H1 (cell line): ENCODE results near the gene C2CD4B. TPM values are rescaled to one million over a fixed set of nuclear protein-coding genes. Genes with fewer than 3 reads are reported as not detected.

Experiments used
- CTCF ChIA-PET: fragments of 300-600 bp; sonication (Branson Sonifier 250); formaldehyde crosslinking; loops from one replicate; lab custom pipeline; 2021; ENCODE audit not compliant: partially characterized antibody; lab: Charles Lee
- POLR2A ChIA-PET: fragments of 300-600 bp; sonication (Branson Sonifier 250); formaldehyde crosslinking; loops from one replicate; lab custom pipeline; 2021; ENCODE audit warnings: inconsistent platforms; ENCODE audit not compliant: partially characterized antibody; lab: Charles Lee
- DNase-seq, 2 experiments: peaks; one replicate each; pipeline versions ENCODE4 v3.0.0 to v3.0.0-alpha.2; 2010 to 2022; ENCODE audit warnings: low spot score in 2 of 2, low read depth in 1 of 2, mixed read lengths in 1 of 2
- FAIRE-seq: peaks from 2 replicates; lab custom pipeline; 2011; peaks lifted over from hg19 to GRCh38; lab: Jason Lieb, UNC
- H2AFZ ChIP-seq: 2 replicates; pipeline ENCODE4 v1.8.1; 2012; ENCODE audit warnings: low read length, inconsistent platforms
- H2AK5ac ChIP-seq: 2 replicates; pipeline ENCODE4 v1.6.1; 2013; ENCODE audit warnings: low read depth, low read length
- H2BK120ac ChIP-seq: replicated peaks from 2 replicates; pipeline ENCODE3; 2013; ENCODE audit warnings: low read depth, low read length, inconsistent platforms
- H2BK12ac ChIP-seq: 2 replicates; pipeline ENCODE4 v1.6.1; 2013; ENCODE audit warnings: low read depth, low read length
- H2BK15ac ChIP-seq: 2 replicates; pipeline ENCODE4 v1.6.1; 2013; ENCODE audit warnings: low read length
- H2BK20ac ChIP-seq: 2 replicates; pipeline ENCODE4 v1.6.1; 2013; ENCODE audit warnings: low read length
- H2BK5ac ChIP-seq: 2 replicates; pipeline ENCODE4 v1.6.1; 2013; ENCODE audit warnings: low read depth, low read length
- H3K14ac ChIP-seq: 2 replicates; pipeline ENCODE4 v1.6.1; 2013; ENCODE audit warnings: inconsistent platforms; ENCODE audit not compliant: insufficient read length
- H3K18ac ChIP-seq: 2 replicates; pipeline ENCODE4 v1.6.1; 2013; ENCODE audit warnings: low read length; ENCODE audit errors: extremely low read depth
- H3K23ac ChIP-seq: 2 replicates; pipeline ENCODE4 v1.6.1; 2013; ENCODE audit warnings: inconsistent platforms; ENCODE audit not compliant: insufficient read length
- H3K23me2 ChIP-seq: 2 replicates; pipeline ENCODE4 v1.6.1; 2013; ENCODE audit warnings: low read depth, low read length
- H3K27ac ChIP-seq: 2 replicates; pipeline ENCODE4 v1.6.1; 2011; ENCODE audit warnings: low read depth, low read length, inconsistent platforms
- H3K27me3 ChIP-seq, 4 experiments: replicated peaks in 1 of 4; 1 replicate in 1 of 4; 2 replicates in 3 of 4; pipeline versions ENCODE4 v1.6.1 to v1.8.1; 2011 to 2013; ENCODE audit warnings: low read length in 3 of 4, mild to moderate bottlenecking in 3 of 4, inconsistent platforms in 2 of 4, mixed read lengths in 2 of 4, moderate library complexity in 1 of 4; ENCODE audit not compliant: control insufficient read depth in 3 of 4, insufficient read depth in 3 of 4; ENCODE audit errors: extremely low read depth in 1 of 4
- H3K36me3 ChIP-seq, 4 experiments: 2 replicates each; pipeline versions ENCODE4 v1.6.1 to v1.8.1; 2011 to 2013; ENCODE audit warnings: mild to moderate bottlenecking in 4 of 4, low read length in 3 of 4, moderate library complexity in 2 of 4, control low read depth in 1 of 4, inconsistent platforms in 1 of 4; ENCODE audit not compliant: insufficient read depth in 4 of 4, control insufficient read depth in 2 of 4
- H3K4ac ChIP-seq: replicated peaks from 2 replicates; pipeline ENCODE3; 2013; ENCODE audit warnings: low read length, low read depth, mixed read lengths, inconsistent platforms; ENCODE audit not compliant: insufficient read length
- H3K4me1 ChIP-seq, 4 experiments: replicated peaks in 1 of 4; 1 replicate in 1 of 4; 2 replicates in 3 of 4; pipeline versions ENCODE4 v1.6.1 to v1.8.1; 2011 to 2013; ENCODE audit warnings: low read length in 3 of 4, inconsistent platforms in 2 of 4, mixed read lengths in 1 of 4; ENCODE audit not compliant: insufficient read depth in 4 of 4, control insufficient read depth in 3 of 4
- H3K4me2 ChIP-seq, 2 experiments: 2 replicates each; pipeline versions ENCODE4 v1.6.1 to v1.8.1; 2011 to 2013; ENCODE audit warnings: low read depth in 2 of 2, low read length in 2 of 2, control low read depth in 1 of 2, inconsistent platforms in 1 of 2, mild to moderate bottlenecking in 1 of 2; ENCODE audit not compliant: insufficient read depth in 1 of 2
- H3K4me3 ChIP-seq, 4 experiments: fragments of 200-600, 300-600 bp in 1 of 4; sonication (generic), shearing (Covaris generic), sonication (Bioruptor Twin) in 1 of 4; 2 replicates each; pipeline versions ENCODE4 v1.5.1 to v1.8.1; 2011 to 2016; ENCODE audit warnings: low read length in 4 of 4, low read depth in 3 of 4, control low read depth in 2 of 4, inconsistent platforms in 2 of 4, mild to moderate bottlenecking in 2 of 4, mixed read lengths in 1 of 4, moderate library complexity in 1 of 4; ENCODE audit not compliant: insufficient read depth in 2 of 4; ENCODE audit errors: extremely low read depth in 1 of 4
- H3K56ac ChIP-seq: replicated peaks from 2 replicates; pipeline ENCODE3; 2013; ENCODE audit warnings: low read depth, mild to moderate bottlenecking, mixed read lengths, low read length, inconsistent platforms; ENCODE audit not compliant: insufficient read length
- H3K79me1 ChIP-seq: 2 replicates; pipeline ENCODE4 v1.6.1; 2013; ENCODE audit warnings: low read depth, low read length, control low read depth
- H3K79me2 ChIP-seq, 2 experiments: 2 replicates each; pipeline versions ENCODE4 v1.6.1 to v1.8.1; 2012 to 2013; ENCODE audit warnings: low read length in 2 of 2, mild to moderate bottlenecking in 2 of 2, inconsistent platforms in 1 of 2; ENCODE audit not compliant: insufficient read depth in 2 of 2, control insufficient read depth in 1 of 2
- H3K9ac ChIP-seq, 4 experiments: replicated peaks in 1 of 4; 1 replicate in 1 of 4; 2 replicates in 3 of 4; pipeline versions ENCODE4 v1.6.1 to v1.8.1; 2011 to 2013; ENCODE audit warnings: low read depth in 3 of 4, low read length in 3 of 4, control low read depth in 2 of 4, mild to moderate bottlenecking in 2 of 4, moderate library complexity in 2 of 4, inconsistent platforms in 1 of 4; ENCODE audit errors: extremely low read depth in 1 of 4
- H3K9me3 ChIP-seq, 2 experiments: 2 replicates each; pipeline versions ENCODE4 v1.6.1 to v1.8.1; 2012 to 2013; ENCODE audit warnings: mild to moderate bottlenecking in 2 of 2, moderate library complexity in 2 of 2, control low read depth in 1 of 2, inconsistent platforms in 1 of 2, low read depth in 1 of 2, low read length in 1 of 2, mixed read lengths in 1 of 2; ENCODE audit not compliant: insufficient read depth in 2 of 2
- H4K20me1 ChIP-seq, 2 experiments: replicated peaks in 1 of 2; 2 replicates each; pipeline versions ENCODE3 to v1.8.1; 2011 to 2013; ENCODE audit warnings: inconsistent platforms in 2 of 2, low read length in 2 of 2, mild to moderate bottlenecking in 1 of 2; ENCODE audit not compliant: insufficient read depth in 2 of 2, control insufficient read depth in 1 of 2
- H4K5ac ChIP-seq: 2 replicates; pipeline ENCODE4 v1.6.1; 2013; ENCODE audit warnings: low read length, low read depth, mixed read lengths, inconsistent platforms; ENCODE audit not compliant: insufficient read length
- H4K8ac ChIP-seq: 2 replicates; pipeline ENCODE4 v1.8.0; 2013; ENCODE audit warnings: mild to moderate bottlenecking, moderate library complexity, low read length, inconsistent platforms; ENCODE audit not compliant: insufficient read depth; ENCODE audit errors: extremely low read depth
- H4K91ac ChIP-seq: replicated peaks from 2 replicates; pipeline ENCODE3; 2013; ENCODE audit warnings: low read length, mixed read lengths, inconsistent platforms; ENCODE audit not compliant: insufficient read length
- ATF3 ChIP-seq: IDR thresholded peaks from 2 replicates; pipeline ENCODE4 v1.6.1; 2011; ENCODE audit warnings: low read depth, mild to moderate bottlenecking, low read length; ENCODE audit not compliant: insufficient read depth
- KDM5A ChIP-seq: fragments of 200-600 bp; IDR thresholded peaks from 2 replicates; pipeline ENCODE4 v1.7.1; 2012; ENCODE audit warnings: mild to moderate bottlenecking, low read length, inconsistent platforms, mixed read lengths
- polyA plus RNA-seq, 7 experiments: library from polyadenylated mRNA; depleted of rRNA in 3 of 7; stranded (reverse) in 5 of 7; unstranded in 2 of 7; fragments of >200 nt in 5 of 7; fragments of 200-250 nt in 2 of 7; gene quantifications; 1 replicate in 5 of 7; 2 replicates in 1 of 7; 4 replicates in 1 of 7; pipeline versions ENCODE4 v1.2.1 to v1.2.3, GENCODE V29; 2011 to 2013; ENCODE audit warnings: missing spikeins in 2 of 7, mixed read lengths in 2 of 7
- total RNA-seq: library from RNA; stranded (reverse); fragmentation: NEBNext Ultra II Directional; extraction: Animal tissue kit (Norgen Biotek cat#: 25700); gene quantifications from 2 replicates; pipeline ENCODE4 v1.2.1, GENCODE V29; 2021

The C2CD4B gene
- total and polyA plus RNA-seq, 2 of the 8 experiments (the other 6 are each of a cell fraction or from before 2014, with no cell fraction given) = 0.12 to 0.73 TPM

DNA sequence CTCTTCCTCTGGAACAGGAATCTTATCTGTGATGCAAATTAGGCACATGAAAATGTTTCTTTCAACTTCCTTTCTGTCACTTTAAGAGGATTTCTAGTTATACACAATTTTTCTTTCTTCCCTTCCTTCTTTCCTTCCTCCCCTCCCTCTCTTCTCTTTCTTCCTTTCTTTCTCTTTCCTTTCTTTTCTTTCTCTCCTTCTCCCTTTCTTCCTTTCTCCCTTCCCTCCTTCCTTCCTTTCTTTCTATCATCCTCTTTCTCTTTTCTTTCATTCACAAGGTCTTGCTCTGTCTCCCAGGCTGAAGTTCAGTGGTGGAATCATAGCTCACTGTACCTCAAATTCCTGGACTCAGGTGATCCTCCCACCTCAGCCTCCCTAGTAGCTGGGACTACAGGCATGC is 18.0 kb upstream of the C2CD4B start:
- Histone ChIP-seq H2BK20ac (no peak overlapping the region), H3K14ac (no peak overlapping the region), H3K4me3 (no peak overlapping the region), H3K27me3 (no peaks in the 10 kb centered on the region), H4K5ac (no peak overlapping the region), H4K20me1 (no peaks in the 10 kb centered on the region), H3K4me2 (no peak overlapping the region), H3K18ac (no peak overlapping the region), H2AFZ (no peak overlapping the region), H3K27ac (no peak overlapping the region), H3K23ac (no peak overlapping the region), H3K23me2 (no peaks in the 10 kb centered on the region), H3K9me3 (peaks cover 0 to 8% of the 10 kb centered on the region in 2 experiments; a peak in 1 of 4 replicates), H2BK15ac (no peak overlapping the region), H3K79me2 (no peaks in the 10 kb centered on the region), H4K8ac (no peak overlapping the region), H2AK5ac (no peak overlapping the region), H3K79me1 (no peaks in the 10 kb centered on the region), H3K56ac (no peak overlapping the region), H2BK5ac (no peak overlapping the region), H4K91ac (no peak overlapping the region), H3K36me3 (no peaks in the 10 kb centered on the region), H3K9ac (no peak overlapping the region), H3K4me1 (no peaks in the 10 kb centered on the region), H3K4ac (no peak overlapping the region), H2BK12ac (no peak overlapping the region), H2BK120ac (no peak overlapping the region)
- DNase-seq = no peak
- POLR2A ChIA-PET = no interaction called here
- no peak for FAIRE-seq
- CTCF ChIA-PET = no interaction called here
- TF ChIP-seq ATF3 = no peak
- no peak for TF ChIP-seq KDM5A
